Regular cardiac myocyte (primary cell): ENCODE results near the gene TUBB2A. TPM values are rescaled to one million over a fixed set of nuclear protein-coding genes. Genes with fewer than 3 reads are reported as not detected.

Experiments
- total RNA-seq: library from RNA; depleted of rRNA; stranded (reverse); fragments of >200 nt; gene quantifications from 2 replicates; pipeline ENCODE4 v1.2.3, GENCODE V29; 2014

Gene TUBB2A
- 50.2 and 106 TPM in 2 replicates for total RNA-seq

DNA sequence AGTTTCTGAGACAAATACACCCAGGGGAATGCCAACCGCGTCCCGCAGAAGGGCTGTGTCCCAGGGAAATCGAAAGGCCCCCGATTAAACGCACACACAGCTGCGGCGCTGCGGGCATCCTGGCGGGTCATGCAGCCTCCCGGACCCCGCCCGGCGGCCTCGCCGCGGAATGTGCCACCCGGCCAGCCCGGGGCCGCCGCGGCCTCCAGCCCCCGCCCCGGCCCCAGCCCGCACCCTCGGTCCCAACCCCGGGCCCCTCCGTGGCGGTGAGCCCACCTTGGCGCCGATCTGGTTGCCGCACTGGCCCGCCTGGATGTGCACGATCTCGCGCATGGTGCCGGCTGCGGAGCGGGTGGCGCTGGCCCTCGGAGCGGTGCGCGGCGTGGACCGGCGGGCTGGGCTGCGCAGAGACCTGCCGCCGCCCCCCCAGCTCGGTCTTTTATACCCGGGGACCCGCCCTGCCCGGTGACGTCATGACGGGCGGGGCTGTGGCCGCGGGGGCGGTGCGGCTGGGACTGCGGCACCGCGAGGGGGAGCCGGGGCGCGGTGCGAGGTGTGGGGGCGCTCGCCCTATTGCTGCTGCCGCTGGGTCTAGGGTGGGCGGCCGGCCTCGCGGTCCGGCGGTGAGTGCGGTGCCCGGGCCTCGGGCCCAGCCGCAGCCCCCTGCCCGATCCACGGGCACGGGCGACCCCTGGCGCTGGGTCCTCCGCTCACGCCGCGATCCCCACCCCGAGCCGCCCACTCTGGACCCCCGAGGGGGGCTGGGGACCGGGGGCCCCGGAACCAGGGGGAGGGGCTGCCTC is at the start of gene TUBB2A:
Gene TUBB2A, minus strand, starts transcription at position 414 of the 803 bp plus-strand sequence. Its CDS starts 81 bp downstream, at position 333.

DNA sequence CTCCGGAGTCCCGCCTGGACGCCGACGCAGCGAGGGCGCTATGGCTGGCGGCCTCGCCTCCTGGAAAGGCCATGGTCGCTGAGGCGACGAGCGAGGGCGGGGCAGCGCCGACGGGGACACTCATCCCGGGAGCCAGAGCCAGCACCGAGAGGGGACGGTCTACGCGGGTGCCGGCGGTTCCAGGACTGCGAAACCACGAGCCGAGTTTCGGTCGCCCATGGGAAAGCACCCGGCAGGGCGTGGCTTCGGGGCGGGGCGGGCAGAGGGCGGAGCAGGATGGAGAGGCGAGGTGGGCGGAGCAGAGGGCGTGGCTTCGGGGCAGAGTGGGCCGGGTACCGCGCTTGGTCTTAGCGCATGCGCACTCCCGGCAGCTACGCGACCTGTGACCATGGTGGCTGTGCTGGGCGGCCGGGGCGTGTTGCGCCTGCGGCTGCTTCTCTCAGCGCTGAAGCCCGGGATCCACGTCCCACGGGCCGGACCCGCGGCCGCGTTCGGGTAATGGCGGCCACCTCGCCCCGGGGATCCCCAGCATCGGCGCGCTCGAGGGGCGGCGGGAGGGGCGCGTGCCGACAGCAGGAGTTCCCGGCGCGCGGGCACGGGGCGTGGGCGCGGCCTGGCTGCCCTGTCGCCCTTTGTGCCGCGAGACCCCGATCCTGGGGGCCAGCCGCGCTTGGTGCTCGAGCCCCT is 38.8 kb downstream of the TUBB2A start, which contains the start of gene BPHL:
Gene BPHL, plus strand, starts transcription at position 359 of the 687 bp plus-strand sequence. Its CDS starts 30 bp downstream, at position 389.

Other genes starting within 250 kb of the TUBB2A start
- 91.6 and 120 TPM in 2 replicates for gene SERPINB6, start 186.0 kb downstream of the TUBB2A start, total RNA-seq
- gene NQO2, start 157.7 kb downstream of the TUBB2A start, total RNA-seq: 26.6 and 27.6 TPM in 2 replicates
- gene RIPK1, start 89.0 kb downstream of the TUBB2A start, total RNA-seq: 21.7 and 23.6 TPM in 2 replicates
- gene BPHL, start 38.8 kb downstream of the TUBB2A start, total RNA-seq: 9.6 and 11.0 TPM in 2 replicates
- gene TUBB2B, start 70.1 kb upstream of the TUBB2A start, total RNA-seq: 0.85 and 6.9 TPM in 2 replicates
- 23.4 and 42.8 TPM in 2 replicates for gene PSMG4, start 101.4 kb upstream of the TUBB2A start, total RNA-seq